ENCODE results near the gene HAT1. TPM values are rescaled to one million over a fixed set of nuclear protein-coding genes. Genes with fewer than 3 reads are reported as not detected.
A peak's percentile ranks its signal among the peaks of the same experiment; 100 is the strongest.

HAT1 gene
- total RNA-seq, 1 experiment from 2014 or later = 122 TPM

DNA sequence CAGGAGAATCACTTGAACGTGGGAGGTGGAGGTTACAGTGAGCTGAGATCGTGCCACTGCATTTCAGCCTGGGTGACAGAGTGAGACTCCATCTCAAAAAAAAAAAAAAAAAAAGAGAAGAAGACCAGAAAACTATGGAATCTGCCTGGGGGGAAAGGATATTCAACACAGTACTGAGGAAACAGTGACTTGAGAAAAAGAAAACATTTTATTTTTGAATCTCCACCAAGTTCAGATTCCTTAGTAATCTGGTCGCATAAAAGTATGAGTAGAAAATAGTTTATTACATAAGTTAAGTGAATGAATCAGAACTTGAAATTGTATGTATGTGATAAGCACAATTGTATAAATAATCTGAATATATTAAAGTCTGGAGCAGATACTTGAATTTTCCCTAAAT is 13.0 kb upstream of the HAT1 start:
- DNase-seq (ENCODE audit: low spot score) = no peak
- in situ Hi-C loops (cut with HindIII; ENCODE audit: low sequenced_read_pairs) = no loop called here

DNA sequence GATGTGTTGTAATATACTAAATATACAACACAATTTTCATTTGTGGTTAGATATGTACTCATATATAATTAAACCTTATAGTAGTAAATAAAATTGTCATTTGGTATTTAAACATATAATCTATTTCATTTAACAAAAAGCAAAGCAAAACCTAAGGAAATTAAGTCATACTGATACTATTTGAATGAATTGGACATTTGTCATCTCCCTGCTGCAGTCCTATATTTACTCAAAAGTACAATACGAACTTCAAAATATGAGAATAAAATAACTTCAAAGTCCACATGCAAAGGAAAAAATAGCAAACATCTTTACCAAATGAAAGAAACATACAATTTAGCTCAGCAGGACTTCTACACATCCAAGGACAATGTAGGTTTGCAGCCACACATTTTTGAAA is 11.8 kb upstream of the HAT1 start:
- in situ Hi-C loops (cut with HindIII; ENCODE audit: low sequenced_read_pairs) = no loop called here

GRCh38 chr2:171913517-171913916 is 8.7 kb upstream of the HAT1 start:
- no peak for DNase-seq (ENCODE audit: low spot score)
- in situ Hi-C loops (cut with HindIII; ENCODE audit: low sequenced_read_pairs) = no loop called here

More for the DNA sequence above, 11.8 kb upstream of the HAT1 start:
- no peak for DNase-seq (ENCODE audit: low spot score)

GRCh38 chr2:171919453-171919852 is 2.8 kb upstream of the HAT1 start:
- in situ Hi-C loops (cut with HindIII; ENCODE audit: low sequenced_read_pairs) = no loop called here
- no peak for DNase-seq (ENCODE audit: low spot score)

- in situ Hi-C loops (cut with HindIII; ENCODE audit: low sequenced_read_pairs) = no loop called here
- DNase-seq (ENCODE audit: low spot score) = no peak
Observed at GRCh38 chr2:171921970-171922229, 361 bp upstream of the HAT1 start.

GRCh38 chr2:171923206-171923605 is 945 bp downstream of the HAT1 start:
- in situ Hi-C loops (cut with HindIII; ENCODE audit: low sequenced_read_pairs) = no loop called here
- no peak for DNase-seq (ENCODE audit: low spot score)

DNA sequence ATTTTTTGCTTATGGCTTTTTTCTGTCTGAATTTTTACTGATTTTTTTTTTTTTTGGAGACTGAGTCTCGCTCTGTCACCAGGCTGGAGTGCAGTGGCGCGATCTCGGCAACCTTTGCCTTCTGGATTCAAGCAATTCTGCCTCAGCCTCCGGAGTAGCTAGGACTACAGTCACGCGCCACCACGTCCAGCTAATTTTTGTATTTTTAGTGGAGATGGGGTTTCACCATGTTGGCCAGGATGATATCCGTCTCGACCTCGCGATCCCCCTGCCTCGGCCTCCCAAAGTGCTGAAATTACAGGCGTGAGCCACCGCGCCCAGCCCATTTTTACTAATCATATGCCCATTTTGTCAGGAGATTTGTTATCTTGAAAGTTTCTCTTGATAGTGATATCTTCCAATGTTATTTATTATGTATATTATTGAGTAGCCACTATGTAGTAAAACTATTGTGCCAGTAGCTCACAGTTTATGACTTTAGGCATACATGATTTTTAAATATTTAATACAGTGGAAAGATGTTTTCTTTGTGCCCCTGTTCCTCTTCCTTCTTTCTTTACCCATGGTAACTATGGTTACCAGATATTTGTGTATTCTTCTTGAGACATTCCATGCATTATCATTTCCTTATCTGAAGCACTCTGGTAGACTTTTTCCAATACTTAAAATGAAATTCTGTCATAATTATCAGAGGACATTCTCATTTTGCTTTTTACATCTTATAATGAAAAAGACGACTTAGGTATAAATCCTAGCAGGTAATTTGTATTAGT is 2.1 kb downstream of the HAT1 start:
- in situ Hi-C loops (cut with HindIII; ENCODE audit: low sequenced_read_pairs) = no loop called here
- no peak for DNase-seq (ENCODE audit: low spot score)

DNA sequence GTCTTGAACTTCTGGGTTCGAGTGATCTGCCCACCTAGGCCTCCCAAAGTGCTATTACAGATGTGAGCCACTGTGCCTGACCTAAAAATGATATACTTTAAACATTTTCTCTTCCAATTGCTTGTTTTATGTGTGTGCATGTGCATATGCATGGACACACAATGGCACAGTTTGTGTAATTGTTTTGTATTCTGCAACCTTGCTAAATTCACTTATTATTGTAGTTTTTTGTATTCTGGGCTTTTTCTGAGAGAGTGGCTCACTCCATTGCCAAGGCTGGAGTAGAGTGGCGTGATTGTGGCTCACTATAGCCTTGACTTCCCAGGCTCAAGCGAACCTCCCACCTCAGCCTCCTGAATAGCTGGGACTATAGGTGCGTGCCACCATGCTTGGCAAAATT is 8.1 kb downstream of the HAT1 start:
- in situ Hi-C loops (cut with HindIII; ENCODE audit: low sequenced_read_pairs) = no loop called here
- DNase-seq (ENCODE audit: low spot score) = no peak

- in situ Hi-C loops (cut with HindIII; ENCODE audit: low sequenced_read_pairs) = no loop called here
- no peak for DNase-seq (ENCODE audit: low spot score)
Observed at GRCh38 chr2:171939058-171939742, 16.9 kb downstream of the HAT1 start.

DNA sequence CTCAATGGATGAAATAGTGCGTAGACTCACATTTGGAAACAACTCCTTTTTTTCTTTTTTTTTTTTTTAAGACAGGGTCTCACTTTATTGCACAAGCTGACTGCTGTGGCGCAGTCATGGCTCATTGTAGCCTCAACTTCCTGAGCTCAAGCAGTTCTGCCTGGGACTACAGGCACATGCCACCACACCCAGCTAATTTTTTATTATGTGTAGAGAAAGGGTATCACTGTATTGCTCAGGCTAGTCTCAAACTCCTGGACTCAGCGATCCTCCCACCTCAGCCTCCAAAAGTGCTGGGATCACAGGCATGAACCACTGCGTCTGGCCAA is 17.4 kb downstream of the HAT1 start:
- no peak for DNase-seq (ENCODE audit: low spot score)
- in situ Hi-C loops (cut with HindIII; ENCODE audit: low sequenced_read_pairs) = no loop called here

GRCh38 chr2:171941316-171941699 is 19.0 kb downstream of the HAT1 start:
- DNase-seq (ENCODE audit: low spot score) = no peak
- in situ Hi-C loops (cut with HindIII; ENCODE audit: low sequenced_read_pairs) = no loop called here

- DNase-seq (ENCODE audit: low spot score) = no peak
Observed at GRCh38 chr2:171943869-171944268, 21.6 kb downstream of the HAT1 start.

DNA sequence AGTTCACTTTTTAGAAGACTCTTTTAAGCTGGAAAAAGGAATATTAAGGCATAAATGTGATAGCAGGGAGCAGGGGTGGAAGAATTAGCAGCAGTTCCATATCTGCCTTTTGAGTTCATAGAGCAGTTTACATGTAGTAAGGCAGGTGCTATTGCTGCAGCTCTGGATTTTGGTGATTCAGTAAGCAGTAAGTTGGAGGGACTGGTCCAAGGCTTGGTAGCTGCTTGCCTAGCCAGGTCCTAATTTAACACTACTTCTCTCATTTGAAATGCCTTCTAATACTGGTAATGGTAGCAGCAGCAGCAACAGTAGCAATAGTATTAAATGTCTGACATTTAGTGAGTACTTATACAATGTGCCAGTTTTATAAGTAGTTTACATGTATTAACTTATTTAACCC is 30.0 kb downstream of the HAT1 start:
- in situ Hi-C loops (cut with HindIII; ENCODE audit: low sequenced_read_pairs) = no loop called here
- DNase-seq (ENCODE audit: low spot score) = no peak

More at GRCh38 chr2:171943869-171944268, 21.6 kb downstream of the HAT1 start:
- in situ Hi-C loops (cut with HindIII; ENCODE audit: low sequenced_read_pairs) = no loop called here

DNA sequence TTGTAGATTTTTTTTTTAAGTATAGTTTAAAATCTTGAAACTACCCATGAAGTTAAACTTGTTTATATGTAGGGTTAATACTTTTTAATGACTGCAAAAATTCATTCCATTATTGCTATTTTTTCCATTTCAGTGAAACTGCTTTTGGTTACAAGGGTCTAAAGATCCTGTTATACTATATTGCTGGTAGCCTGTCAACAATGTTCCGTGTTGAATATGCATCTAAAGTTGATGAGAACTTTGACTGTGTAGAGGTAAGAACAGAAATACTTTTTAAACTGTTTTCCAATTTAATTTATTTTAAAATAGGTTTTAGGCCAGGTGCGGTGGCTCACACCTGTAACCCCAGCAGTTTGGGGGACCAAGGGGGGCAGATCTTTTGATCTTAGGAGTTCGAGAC is 30.5 kb downstream of the HAT1 start:
- DNase-seq (ENCODE audit: low spot score) = no peak
- in situ Hi-C loops (cut with HindIII; ENCODE audit: low sequenced_read_pairs) = no loop called here

DNA sequence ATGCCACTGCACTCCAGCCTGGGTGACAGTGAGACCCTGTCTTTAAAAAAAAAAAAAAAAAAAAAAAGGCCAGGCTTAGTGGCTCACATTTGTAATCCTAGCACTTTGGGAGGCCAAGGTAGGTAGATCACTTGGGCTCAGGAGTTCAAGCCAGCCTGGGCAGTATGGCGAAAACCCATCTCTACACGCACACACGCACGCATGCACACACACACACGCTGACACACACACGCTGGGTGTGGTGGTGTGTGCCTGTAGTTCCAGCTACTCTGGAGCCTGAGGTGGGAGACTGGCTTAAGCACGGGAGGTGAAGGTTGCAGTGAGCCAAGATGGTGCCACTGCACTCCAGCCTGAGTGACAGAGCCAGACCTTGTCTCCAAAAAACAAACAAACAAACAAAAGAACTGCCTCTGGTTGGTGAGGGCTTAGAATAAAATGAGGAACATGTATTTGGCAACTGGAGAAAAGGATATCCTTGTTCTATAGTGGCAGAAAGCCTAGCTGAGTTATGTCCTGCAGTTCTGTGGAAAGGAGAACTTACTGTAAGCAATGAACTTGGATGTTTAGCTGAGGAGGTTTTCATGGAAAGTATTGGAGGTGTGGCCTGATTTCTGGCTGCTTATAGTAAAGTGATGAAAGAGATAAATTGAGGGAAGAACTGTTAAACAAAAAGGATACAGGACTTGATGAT is 34.0 kb downstream of the HAT1 start:
- in situ Hi-C loops (cut with HindIII; ENCODE audit: low sequenced_read_pairs) = no loop called here
- DNase-seq (ENCODE audit: low spot score) = peak; percentile 25

- DNase-seq (ENCODE audit: low spot score) = peak; percentile 45
- in situ Hi-C loops (cut with HindIII; ENCODE audit: low sequenced_read_pairs) = no loop called here
Observed at GRCh38 chr2:171957061-171957460, 34.8 kb downstream of the HAT1 start.

DNA sequence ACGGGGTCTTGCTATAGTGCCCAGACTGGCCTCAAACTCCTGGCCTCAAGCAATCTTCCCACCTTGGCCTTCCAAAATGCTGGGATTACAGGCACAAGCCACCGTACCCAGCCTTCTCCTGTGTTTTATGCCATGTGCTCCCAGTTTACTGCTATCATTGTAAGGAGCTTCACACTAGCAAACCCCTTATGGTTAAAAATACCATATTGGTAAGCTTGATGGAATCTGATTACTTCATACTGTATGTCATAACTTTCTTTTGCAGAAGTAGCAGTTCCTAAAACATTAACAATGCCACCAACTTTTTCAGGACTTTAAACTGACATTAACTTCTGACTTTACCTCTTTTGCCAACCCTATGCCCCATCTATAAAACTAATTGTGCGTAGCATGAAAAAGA is 36.2 kb downstream of the HAT1 start:
- in situ Hi-C loops (cut with HindIII; ENCODE audit: low sequenced_read_pairs) = no loop called here
- no peak for DNase-seq (ENCODE audit: low spot score)

DNA sequence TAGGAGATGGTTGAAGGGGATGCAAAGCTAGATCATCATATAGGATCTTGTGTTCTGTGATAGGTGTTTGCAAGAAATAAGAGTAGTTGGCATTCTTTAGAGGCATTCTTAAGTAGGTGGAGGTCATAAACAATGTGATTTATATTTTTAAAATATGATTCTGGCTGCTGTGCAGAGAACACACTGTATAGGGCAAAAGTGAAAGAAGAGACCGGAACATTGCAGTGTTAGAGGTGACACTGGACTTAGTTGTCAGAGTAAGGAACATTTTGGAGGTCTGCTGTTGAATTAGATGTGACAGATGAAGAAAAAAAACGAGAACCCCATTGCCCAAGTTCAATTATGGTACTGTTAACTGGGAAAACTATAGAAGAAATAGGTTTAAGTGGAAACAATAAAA is 37.7 kb downstream of the HAT1 start:
- in situ Hi-C loops (cut with HindIII; ENCODE audit: low sequenced_read_pairs) = no loop called here
- no peak for DNase-seq (ENCODE audit: low spot score)

GRCh38 chr2:171960570-171960969 is 38.3 kb downstream of the HAT1 start:
- DNase-seq (ENCODE audit: low spot score) = no peak
- in situ Hi-C loops (cut with HindIII; ENCODE audit: low sequenced_read_pairs) = no loop called here

DNA sequence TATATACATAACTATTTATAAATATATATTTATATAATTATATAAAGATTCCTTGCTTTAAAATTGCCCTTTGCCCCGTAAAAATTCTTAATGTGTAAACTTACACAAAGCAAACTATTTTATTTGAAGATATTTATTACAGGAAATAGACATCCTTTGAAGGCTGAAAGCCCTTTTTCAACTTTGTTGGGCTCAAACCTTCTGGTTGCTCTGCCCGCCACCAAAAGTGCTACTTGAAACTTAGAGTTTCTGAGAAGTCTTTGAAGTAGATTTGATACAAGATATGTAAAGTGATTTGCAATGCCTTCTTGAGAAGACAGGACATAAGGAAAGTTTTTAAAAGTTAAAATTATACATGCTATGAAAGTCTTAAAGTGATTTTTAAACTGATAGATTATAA is 40.9 kb downstream of the HAT1 start:
- in situ Hi-C loops (cut with HindIII; ENCODE audit: low sequenced_read_pairs) = no loop called here
- DNase-seq (ENCODE audit: low spot score) = no peak

- in situ Hi-C loops (cut with HindIII; ENCODE audit: low sequenced_read_pairs) = no loop called here
- no peak for DNase-seq (ENCODE audit: low spot score)
Observed at GRCh38 chr2:171964308-171964707, 42.0 kb downstream of the HAT1 start.

Measured in G401 (cell line).